GM21786 (cell line): ENCODE data around the gene METTL1.

Source experiments
- ATAC-seq: cut with Tn5 transposase; IDR thresholded peaks from one replicate; pipeline ENCODE4 v1.9.1; 2021; ENCODE audit not compliant: unreplicated experiment

METTL1 gene

DNA sequence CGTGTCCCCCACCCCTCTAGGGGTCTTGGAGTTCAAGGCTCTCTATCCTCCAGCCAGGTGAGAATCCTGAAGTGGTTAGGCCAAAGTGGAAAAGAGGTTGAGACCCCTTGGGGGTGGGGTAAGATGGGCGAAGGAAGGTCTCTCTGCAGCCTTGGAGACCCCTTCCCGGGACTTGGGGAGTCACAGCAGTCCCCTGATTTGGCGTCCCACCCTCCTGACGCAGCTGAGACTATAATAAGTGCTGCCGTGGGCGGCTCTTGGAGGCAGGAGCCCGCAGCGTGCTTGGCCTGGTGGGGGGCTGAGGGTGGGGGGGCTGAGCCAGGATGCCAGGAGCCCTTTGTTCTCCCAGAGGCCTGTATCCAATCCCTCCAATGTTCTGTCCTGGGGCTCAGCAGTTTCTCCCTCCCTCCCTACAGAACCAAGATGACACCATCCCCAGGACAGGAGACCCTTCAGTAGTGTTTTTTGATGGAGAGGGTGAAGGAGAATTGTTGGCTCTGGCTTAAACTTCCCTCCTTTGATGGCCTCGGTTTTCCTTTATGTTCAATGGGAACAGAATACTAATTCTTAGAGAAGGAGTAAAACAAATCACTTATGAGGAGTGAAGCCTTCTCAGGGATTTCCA is 31.9 kb downstream of the METTL1 start:
- no peak for ATAC-seq

DNA sequence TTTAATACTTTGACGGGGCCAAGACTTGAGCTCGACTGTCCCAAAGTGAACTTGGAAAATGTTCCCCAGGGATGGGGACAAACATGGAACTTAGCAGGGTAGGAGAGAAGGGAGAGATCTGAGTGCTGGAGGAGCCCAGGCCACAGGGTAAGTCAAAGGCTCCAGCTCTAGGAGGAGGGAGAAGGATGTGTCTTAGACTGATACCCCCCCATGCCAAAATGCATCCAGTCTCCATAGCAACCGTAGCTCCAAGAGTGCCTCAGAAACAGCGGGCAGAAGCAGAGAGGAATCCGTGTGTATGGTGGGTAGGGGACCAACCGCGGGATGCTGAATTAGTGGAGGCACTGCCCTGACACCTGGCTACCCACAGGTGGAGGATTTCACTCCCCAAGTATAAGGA is 32.5 kb downstream of the METTL1 start:
- ATAC-seq = no peak

DNA sequence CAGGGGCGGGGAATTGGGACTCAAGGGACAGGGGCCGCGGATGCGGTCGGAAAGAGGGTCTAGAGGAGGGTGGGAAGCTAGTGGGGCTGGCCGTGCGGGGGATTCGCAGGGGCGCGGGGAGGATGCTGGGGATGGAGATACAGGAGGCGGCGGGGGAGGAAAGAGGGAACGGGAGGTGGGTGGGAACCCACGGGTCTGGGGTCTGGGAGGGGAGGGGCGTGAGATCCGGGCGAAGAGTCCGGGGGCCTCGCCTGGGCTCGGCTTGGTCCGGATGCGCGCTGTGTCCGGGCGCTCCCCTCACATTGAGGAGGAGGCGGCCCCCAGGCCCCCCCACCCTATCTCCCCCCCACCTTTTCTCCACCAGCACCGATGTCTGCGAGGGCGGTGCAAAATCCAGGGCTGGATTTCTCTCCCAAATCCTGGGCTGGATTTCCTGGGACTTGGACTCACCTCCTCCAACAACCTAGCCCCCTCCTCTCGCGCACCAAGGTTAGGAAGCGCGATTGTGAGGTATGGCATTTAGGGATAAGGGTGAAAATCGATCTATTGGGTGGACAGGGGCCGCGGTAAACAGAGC is 33.2 kb downstream of the METTL1 start, which contains the start of gene AGAP2:
Gene AGAP2 (minus strand): TSS at position 82 of the 577 bp plus-strand sequence. CDS start 496 bp downstream, outside the sequence.
- ATAC-seq = no peak

DNA sequence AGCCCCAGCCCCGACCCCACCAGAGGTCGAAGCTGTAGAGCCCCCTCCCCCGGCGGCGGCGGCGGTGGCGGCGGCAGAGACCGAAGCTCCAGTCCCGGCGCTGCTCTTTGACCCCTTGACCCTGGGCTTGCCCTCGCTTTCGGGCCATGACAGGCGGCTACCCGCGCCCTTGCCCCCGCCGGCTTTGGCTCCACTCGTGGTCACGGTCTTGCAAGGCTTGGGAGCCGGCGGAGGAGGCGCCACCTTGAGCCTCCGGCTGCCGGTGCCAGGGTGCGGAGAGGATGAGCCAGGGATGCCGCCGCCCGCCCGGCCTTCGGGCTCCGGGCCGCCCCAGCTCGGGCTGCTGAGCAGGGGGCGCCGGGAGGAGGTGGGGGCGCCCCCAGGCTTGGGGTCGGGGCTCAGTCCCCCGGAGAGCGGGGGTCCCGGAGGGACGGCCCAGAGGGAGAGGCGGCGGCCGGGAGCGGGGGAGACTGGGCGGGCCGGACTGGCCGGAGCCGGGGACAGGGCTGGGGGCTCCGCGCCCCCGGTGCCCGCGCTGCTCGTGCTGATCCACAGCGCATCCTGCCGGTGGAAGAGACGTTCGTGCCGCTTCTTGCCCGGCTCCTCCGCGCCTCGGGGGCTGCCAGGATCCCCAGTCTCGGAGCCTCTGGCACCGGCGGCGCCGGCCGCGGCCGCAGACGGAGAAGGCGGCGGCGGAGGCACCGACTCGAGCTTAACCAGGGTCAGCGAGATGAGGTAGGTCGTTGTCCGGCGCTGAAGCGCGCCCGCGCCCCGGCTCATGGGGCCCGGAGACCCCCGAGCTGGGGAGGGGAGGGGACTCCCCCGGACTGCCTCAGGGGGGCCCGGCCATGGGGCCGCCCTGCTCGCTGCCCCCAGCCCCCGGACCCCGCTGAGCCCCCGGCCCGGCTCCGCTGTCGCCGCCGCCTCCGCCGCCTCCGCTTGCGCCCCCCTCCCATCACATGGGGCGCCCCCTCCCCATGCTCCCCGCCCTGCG is 34.1 kb downstream of the METTL1 start:
- no peak for ATAC-seq

DNA sequence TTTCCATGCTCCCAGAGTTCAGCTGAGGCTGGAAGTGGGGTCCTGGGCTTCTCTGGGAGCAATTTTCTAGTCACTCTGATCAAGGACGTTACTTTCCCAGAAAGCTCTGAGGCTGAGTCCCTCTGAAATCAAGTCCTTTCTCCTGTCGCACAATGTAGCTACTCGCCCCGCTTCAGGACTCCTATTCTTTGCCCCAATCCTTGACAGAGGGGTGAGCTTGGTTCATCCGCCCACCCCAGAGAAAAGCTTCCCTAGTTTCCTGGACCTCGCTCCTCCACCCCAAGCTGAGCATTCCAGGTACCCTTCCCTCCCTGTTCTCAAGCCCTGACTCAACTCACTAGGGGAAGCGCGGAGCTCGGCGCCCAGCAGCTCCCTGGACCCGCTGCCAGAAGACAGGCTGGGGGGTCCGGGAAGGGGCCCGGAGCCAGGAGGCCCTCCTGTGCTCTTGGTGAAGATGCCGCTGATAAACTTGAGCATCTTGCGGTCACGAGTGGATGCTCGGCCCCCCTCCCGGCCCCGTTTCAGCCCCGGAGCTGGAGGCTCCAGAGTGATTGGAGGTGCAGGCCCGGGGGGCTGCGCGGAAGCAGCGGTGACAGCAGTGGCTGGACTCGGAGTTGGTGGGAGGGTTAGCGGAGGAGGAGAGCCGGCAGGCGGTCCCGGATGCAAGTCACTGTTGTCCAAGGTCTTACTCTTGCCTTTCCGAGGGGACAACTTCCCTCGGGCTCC is 35.0 kb downstream of the METTL1 start:
- no peak for ATAC-seq

DNA sequence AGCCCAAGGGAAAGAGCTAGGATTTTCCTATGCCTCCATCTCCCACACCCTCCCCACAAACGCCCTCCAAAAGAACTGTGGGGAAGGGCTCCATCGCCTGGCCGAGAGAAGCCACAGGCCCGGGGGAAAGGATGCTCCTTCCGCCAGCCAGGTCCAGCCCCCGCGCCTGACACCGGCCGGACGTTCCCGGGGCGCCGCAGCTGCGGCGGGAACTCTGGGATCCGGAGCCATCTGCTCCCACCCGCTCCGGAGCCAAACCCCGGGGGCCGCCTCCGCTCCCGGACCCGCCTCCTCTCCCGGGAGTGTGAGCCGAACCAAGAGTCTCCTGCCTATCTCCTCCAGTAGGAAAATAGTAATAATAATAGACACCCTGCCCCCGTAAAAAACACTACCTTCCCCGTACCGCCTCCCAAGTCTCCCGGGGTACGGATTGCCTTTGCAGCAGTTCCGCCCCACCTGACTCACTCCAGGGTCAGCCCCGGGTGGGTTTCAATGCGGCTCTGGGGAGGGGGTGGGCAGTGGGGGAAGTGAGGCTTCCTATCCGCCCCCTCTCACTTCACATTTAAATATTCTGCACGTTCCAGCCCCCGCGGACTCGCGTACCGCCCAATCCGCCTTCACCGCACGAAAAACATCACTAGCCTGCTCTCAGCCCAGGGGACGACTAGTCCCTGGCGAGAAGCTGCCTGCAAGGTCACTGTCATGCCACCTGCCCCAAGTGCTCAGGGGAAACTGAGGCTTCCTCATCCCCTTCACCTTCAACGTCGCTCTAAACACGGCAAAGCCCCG is 35.8 kb downstream of the METTL1 start:
- ATAC-seq = no peak

DNA sequence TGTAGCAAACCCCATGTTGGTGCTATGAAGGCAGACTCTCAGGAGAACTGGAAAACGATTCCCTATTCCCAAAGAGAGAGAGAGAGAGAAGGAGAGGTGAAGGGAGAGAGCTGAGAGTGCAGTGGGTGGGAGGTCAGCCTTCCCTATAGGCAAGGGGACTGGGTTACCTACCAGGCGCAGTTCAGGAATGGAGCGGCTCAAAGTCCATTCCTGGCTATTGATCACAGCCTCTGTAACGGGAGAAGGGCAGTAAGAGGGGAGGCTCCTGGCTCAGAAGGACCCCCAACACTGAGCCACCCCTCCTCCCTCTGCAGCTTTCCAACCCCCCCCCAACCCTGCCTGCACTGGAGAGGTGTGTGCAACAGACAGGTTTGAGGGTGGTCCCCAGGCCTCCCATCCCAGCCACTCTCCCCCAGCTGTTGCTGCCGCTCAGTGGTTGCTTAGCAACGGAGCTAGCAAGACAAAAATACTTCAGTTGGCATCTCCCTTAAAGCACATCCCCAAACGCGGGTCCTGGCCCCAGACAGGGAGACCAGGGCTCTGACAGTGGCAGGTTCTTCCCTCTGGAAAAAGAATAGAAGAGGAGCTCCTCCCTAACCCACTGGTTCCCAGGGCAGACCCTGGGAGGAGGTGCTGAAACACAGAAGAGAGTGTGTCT is 36.6 kb downstream of the METTL1 start:
- ATAC-seq = no peak

DNA sequence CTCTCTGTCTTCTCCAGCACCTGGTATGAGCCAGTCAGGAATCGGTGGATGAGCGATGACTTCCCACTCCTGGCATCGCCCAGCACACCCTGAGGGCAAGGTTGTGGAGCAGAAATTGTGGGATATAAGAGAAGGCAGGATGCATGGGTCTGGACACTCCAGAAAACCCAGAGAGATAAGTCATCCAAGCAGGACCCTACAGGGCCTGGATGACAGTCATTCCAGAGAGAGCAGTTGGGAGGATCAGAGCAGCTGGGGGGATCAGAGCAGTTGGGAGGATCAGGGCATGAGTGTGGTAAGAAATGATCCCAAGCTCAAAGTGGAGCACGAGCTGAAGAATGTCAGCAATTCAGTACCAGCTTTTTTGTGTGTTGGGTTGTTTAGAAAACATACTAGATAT is 37.3 kb downstream of the METTL1 start:
- ATAC-seq = no peak

DNA sequence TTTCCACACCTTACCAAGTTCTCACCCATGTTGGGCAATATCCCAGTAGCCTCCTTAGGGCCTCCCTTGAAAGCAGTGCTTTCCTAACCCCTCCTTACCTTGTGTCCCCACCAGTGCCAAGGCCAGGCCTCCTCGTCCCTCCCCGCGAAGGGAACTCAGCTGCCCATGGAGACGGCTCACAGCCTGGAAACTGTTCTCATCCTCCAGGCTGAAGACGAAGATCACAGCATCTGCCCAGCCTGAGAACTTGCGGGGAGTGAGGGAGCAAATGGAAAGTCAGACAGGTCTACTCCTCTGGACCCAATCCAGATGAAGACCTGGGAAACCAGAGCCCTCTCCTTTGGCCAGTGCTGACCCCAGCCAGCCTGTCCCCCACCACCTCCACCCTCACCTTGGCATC is 38.0 kb downstream of the METTL1 start:
- no peak for ATAC-seq

DNA sequence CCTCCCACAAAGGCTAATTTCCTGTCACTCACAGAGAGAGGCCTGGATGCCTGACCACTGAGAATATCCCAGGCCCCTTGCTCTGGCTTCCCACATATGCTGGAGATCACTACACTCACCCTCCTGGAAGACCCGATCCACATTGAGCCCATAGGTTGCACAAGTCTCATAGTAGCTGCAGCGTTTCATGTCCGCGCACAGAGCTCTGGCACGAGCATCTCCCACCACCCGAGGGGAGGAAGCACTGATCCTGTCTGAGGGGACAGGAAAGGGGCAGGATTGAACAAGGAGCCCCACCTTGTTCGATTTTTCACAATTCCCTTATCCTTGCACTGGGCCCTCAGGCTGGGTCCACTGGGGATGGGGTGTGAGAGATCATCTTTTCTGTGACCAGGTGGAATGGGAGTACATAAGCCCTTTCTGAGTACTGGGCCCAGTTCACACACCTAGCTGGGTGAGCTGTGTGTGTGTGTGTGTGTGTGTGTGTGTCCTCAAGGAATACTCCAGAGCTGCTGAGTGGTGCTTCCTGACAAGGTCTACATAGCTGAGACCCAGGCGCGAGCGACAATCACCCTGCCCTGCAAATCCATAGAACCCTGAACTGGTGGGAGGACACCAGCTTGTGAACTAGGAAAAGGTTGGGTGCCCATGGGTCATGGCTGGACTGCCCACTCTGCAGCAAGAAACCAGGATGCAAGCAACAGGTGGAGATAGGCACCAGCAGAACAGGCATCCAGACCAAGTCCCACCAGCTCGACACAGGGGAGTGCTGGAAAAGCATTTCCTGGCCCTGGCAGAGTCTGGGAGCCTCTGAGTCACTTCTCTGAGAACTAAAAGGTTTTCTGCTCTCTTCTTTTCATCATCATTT is 38.9 kb downstream of the METTL1 start:
- ATAC-seq = no peak

DNA sequence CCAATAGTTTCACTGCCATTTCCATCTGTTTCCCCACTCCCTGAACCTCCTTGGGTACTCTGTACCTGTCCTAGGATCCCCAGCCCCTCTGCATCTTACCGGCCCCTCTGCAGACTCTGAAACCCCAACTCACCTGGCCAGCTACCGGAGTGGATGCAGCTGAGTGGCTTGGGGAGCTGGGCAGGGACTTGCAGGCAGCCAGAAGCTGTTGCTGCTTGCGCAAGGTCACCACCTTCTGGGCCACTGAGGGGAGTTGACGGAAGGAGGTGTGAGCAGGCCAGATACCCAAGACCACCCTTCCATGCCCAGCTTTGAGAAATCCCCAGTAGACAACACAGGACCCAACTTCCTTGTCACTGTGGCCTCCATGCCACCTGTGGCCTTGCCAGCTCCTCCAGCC is 39.6 kb downstream of the METTL1 start:
- ATAC-seq = no peak

DNA sequence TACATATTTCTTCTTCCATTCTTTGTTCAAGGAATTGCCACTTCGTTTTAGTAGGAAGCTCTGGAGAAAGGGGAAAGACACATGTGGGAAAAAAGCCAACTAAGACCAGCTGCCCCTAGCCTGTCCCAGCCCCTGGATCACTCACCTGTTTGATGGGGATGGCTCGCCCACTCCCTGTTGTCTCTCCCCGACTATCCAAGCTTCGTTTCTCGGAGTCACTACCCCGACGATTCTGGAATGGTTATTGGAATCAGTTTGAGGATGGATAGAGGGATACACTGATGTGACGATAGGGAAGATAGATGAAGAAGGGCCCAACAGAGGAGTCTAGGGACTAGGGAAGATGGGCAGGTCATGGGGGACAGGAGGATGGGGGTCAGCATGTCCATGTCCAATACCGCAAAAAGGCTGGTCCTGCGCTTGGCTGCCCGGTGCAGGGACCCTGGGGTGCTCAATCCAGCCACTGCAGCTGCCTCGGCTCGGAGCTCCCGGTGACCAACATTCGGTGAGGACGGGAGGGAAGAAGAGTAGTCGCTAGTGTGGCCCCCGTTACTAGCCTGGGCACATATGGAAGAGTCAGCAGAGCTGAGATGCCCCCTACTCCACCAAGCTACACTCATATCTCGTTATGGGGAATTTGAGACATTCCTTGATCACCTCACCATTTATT is 40.4 kb downstream of the METTL1 start:
- no peak for ATAC-seq

DNA sequence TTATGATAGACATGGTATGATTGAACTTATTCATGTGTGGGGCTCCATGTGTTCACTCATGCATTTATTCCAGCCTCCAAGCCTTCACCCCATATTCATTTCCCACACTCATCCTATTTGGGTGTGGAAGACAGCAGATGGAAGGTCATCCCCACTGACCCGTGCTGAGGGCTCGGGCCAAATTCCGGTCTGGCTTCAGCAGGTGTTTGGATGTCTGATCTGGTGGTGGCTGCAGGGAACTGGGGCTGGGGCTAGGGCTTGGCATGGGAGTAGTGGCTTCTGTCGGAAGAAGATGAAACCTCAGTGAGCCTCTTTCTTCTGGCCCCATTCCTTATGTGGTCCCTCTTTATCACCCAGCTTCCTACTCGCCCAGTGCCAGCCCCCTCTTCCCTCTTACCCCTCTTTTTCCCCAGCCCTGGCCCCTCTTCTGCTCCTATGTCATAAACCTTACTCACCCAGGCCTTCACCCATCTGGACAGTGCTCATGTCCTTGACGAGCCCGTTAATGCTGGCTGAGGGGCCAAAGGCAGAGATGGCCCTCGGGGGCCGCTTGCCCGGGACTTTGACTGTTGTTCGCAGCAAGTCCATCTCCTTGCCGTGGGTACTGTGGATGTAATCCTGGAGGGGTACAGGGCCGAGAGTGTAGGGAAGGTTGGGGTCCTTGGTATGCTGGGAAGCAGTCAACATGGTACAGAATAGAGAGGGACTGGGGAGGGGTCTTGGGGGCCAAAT is 41.4 kb downstream of the METTL1 start:
- no peak for ATAC-seq

DNA sequence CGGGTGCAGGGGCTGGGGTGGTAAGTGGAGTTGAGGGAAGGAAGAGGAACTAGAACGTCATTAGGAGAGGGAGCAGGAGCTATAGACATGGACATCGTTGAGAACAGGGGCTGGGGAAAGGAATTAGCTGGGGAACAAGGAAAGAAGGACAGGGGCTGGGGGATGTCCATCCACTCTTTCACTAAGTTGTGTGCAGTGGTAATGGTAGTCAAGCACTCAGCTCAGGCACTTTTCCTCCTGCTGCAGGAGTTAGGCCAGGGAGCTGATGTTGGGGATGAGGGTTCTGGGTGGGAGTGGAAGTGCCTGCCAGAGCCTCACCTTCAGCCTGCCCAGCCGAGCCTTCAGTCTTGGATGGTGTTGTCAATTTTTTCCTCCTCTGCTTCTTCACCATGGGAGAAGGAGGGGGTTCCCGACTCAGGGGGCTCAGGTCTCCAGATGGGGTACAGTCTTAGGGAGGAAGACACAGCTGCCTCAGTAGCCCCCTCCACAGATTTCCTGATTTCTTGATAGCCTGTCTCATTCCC is 42.5 kb downstream of the METTL1 start:
- ATAC-seq = no peak

DNA sequence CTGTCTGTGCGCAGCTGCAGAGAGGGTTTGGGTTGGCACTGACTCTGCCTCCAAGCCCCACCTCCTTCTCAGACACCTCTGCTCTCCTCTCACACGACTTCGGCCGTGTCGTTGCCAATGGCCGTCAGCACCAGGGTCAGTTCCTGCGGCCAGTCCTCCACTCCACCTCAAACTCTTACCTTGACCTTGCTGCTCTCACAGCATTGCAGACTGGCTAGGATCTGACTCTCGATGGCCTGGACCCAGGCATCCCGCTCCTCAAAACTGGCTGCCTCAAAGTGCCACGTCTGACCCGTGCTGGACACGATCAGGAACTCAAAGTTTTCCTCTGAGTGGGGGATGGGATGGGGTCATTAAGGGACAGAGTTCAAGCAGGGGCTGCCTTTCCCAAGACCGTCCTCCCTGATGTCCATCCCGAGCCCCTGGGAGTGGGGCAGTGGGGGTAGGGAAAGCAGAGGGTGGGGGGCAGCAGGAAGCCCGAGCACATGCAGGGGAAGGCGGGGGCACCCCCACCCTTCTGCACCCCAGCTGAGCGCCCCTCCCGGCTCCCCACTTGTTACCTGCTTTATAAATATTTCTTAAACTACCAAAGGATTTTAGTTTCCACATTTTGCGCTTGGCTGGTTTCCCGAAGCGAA is 44.0 kb downstream of the METTL1 start:
- ATAC-seq = no peak

DNA sequence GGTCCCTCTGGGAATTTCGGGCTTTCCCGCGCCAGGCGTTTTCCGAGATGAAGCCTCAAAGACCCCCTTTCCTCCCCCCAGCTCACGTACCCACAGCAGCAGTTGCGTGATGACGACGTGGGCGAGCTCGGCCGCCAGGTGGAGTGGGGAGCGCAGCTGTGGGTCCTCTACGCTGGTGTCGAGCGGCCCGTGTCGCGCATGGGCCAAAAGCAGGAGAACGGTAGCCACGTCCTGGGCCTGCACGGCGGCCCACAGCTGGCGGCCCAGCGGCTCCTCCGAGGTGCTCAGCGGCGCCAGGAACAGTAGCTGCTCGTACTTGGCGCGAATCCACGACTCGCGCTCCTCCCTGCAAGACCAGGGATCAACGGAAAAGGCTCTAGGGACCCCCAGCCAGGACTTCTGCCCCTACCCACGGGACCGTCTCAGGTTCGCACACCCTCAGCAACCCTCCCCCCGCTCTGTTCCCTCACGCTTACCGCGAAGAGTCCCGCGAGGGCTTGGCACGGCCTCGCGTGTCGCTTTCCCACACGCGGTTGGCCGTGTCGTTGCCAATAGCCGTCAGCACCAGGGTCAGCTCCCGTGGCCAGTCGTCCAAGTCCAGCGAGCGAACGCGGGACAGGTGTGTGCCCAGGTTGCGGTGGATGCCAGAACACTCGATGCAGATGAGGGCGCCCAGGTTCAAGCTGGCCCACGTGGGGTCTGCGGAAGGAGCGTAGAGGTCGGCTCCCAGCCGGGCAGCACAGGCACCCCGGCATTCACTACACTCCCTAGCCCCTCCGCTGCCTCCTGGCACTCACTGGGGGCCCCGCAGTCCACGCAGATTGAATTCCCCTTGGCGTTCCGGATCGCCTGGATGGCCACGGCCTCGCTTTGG is 44.8 kb downstream of the METTL1 start:
- ATAC-seq = no peak
